Stomach (tissue), 9 donors: ENCODE data around the gene DNAAF3. TPM values are rescaled to one million over a fixed set of nuclear protein-coding genes. Genes with fewer than 3 reads are reported as not detected.

ENCODE experiments used
- DNase-seq, 2 donors: peaks; one replicate each; pipeline versions ENCODE4 v3.0.0 to v3.0.0-alpha.2; 2013 to 2019
- H3K27ac ChIP-seq, 5 donors: fragments of 200-600 bp in 4 of 5; sonication (generic) in 4 of 5; one replicate each; pipeline ENCODE4 v1.5.1; 2013 to 2019; ENCODE audit warnings: mild to moderate bottlenecking in 1 of 5, moderate library complexity in 1 of 5
- H3K27me3 ChIP-seq, 3 donors: fragments of 200-600 bp; sonication (generic); one replicate each; pipeline ENCODE4 v1.5.1; 2017 to 2019; ENCODE audit warnings: mixed run types in 1 of 3
- H3K36me3 ChIP-seq, 4 donors: fragments of 200-600 bp; sonication (generic); 1 replicate in 3 of 4; 2 replicates in 1 of 4; pipeline ENCODE4 v1.5.1; 2016 to 2019
- H3K4me1 ChIP-seq, 4 donors: fragments of 200-600 bp; sonication (generic); one replicate each; pipeline ENCODE4 v1.5.1; 2016 to 2019
- H3K4me3 ChIP-seq, 4 donors: fragments of 200-600 bp; sonication (generic) in 3 of 4; one replicate each; pipeline ENCODE4 v1.5.1; 2016 to 2019; ENCODE audit warnings: mild to moderate bottlenecking in 1 of 4
- H3K9me3 ChIP-seq, 4 donors: fragments of 200-600 bp; sonication (generic); one replicate each; pipeline ENCODE4 v1.5.1; 2016 to 2019
- EP300 ChIP-seq: sonication (generic); formaldehyde crosslinking; IDR thresholded peaks from one replicate; pipeline ENCODE4 v1.6.1; 2017; ENCODE audit warnings: antibody characterized with exemption
- POLR2A ChIP-seq, 4 donors: fragments of 450-650 bp; IDR thresholded peaks; one replicate each; pipeline ENCODE4 v1.6.1; 2016; ENCODE audit warnings: antibody characterized with exemption in 4 of 4, control low read depth in 2 of 4, mild to moderate bottlenecking in 1 of 4, moderate library complexity in 1 of 4
- POLR2AphosphoS5 ChIP-seq, 3 donors: sonication (generic); formaldehyde crosslinking; IDR thresholded peaks; one replicate each; pipeline ENCODE4 v1.6.1; 2016; ENCODE audit warnings: antibody characterized with exemption in 3 of 3
- WGBS, 5 donors: extraction: QIAGEN DNeasy Blood & Tissue Kit in 3 of 5; methylation state at CpG; one replicate each; pipeline versions ENCODE4 v1.1.5 to v1.1.7; 2013 to 2018; 5-methylcytosine and 5-hydroxymethylcytosine counted together
- intact Hi-C: fragments of 100-400 bp; cut with DNase I; formaldehyde crosslinking; loops from one replicate; pipeline ENCODE4 v1.15.1; 2023; ENCODE audit warnings: low total_unique reads
- polyA plus RNA-seq, 3 donors: library from polyadenylated mRNA; stranded (reverse); fragments of 200-250 nt; gene quantifications; one replicate each; pipeline ENCODE4 v1.2.3, GENCODE V29; 2013
- total RNA-seq, 5 donors: library from RNA; depleted of rRNA; stranded (reverse); fragments of >200 nt; gene quantifications; one replicate each; pipeline versions ENCODE4 v1.1.0 to v1.2.3, GENCODE V29; 2014 to 2016
- TF ChIP-seq, protein P1 (sequence below), 7 experiments: fragments of 450-650 bp in 4 of 7; fragments of 200-600 bp in 3 of 7; sonication (generic) in 3 of 7; IDR thresholded peaks; one replicate each; pipeline ENCODE4 v1.5.1; 2016 to 2019; ENCODE audit warnings: antibody characterized with exemption in 7 of 7, control low read depth in 2 of 7, mild to moderate bottlenecking in 1 of 7
- donor health status: healthy with polysubstance abuse.
- donor health status: Bipolar disorder and iron deficiency.
- donor health status: healthy.

DNAAF3 gene
- total and polyA plus RNA-seq, 8 donors: 0.68 to 1.9 (median 0.75) TPM; not detected in 5

DNA sequence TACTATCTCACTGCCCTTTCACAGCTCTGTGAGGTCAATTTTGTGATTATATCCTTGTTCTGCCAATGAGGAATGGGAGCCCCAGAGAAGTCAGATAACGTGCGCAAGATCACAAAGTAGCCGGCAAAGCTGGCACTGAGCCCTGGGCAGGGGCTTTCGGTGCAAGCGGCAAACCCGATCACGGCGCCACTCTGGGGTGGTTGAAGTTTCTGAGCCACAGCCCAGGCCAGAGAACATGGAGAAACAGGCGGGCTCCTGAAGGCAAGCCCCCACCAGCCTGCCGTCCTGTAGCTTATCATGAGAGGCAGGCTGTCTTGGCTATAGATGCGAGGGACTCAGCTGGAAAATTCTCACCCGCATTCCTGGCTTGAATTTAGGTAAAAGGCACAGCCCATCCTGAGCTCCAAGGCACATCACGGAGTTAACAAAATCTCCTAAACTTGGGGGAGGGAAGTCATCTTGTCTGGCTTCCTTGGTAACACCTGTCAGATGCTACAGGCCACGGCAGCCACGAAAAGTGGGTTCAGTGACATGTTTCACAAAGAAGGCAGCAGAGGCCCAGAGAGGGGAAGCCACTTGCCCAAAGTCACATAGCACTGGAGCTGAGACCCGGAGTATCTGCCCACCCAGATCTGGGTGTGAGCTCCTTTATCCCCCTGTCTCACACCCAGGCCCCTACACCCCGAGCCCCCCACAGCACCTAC lies 29.9 kb downstream of the DNAAF3 start:
- Histone ChIP-seq H3K27me3 (peaks cover 0 to 93% (median 41%) of the 10 kb centered on the region in 3 donors), H3K27ac (no peak overlapping the region), H3K4me3 (no peak overlapping the region), H3K9me3 (no peaks in the 10 kb centered on the region), H3K4me1 (peaks cover under 1 to 7% (median 4%) of the 10 kb centered on the region in 4 donors), H3K36me3 (no peaks in the 10 kb centered on the region)
- TF ChIP-seq, protein P1, sequence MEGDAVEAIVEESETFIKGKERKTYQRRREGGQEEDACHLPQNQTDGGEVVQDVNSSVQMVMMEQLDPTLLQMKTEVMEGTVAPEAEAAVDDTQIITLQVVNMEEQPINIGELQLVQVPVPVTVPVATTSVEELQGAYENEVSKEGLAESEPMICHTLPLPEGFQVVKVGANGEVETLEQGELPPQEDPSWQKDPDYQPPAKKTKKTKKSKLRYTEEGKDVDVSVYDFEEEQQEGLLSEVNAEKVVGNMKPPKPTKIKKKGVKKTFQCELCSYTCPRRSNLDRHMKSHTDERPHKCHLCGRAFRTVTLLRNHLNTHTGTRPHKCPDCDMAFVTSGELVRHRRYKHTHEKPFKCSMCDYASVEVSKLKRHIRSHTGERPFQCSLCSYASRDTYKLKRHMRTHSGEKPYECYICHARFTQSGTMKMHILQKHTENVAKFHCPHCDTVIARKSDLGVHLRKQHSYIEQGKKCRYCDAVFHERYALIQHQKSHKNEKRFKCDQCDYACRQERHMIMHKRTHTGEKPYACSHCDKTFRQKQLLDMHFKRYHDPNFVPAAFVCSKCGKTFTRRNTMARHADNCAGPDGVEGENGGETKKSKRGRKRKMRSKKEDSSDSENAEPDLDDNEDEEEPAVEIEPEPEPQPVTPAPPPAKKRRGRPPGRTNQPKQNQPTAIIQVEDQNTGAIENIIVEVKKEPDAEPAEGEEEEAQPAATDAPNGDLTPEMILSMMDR (IDR thresholded peaks at IDR 0.05): no peak
- TF ChIP-seq POLR2AphosphoS5 (IDR thresholded peaks at IDR 0.05): no peak
- no peak for TF ChIP-seq EP300
- no peak for TF ChIP-seq POLR2A (IDR thresholded peaks at IDR 0.05)
- intact Hi-C loops: no loop called here
- 33 to 73% (median 44%) methylated on average over 12 to 17 of the region's 17 CpGs for WGBS, 5 donors
- DNase-seq: peak in 1 of 2 donors; percentile 27

DNA sequence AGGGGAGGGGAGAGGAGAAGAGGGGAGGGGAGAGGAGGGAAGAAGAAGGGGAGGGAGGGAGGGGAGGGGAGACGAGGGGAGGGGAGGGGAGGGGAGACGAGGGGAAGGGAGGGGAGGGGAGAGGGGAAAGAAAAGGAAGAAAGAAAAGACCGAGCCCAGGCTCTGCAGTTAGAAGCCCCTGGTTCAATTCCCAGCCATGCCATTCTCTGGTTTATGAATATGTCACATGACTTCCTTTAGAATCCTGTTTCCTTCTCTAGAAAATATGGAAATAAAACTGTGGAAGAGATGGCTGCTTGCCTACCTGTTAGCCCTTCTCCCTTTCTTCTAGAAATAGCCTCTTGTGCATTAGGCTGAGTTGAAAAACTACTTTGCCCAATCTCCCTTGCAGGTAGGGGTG lies 31.7 kb downstream of the DNAAF3 start:
- no peak for DNase-seq
- H3K36me3 ChIP-seq: no peaks in the 10 kb centered on the region
- no peaks in the 10 kb centered on the region for H3K9me3 ChIP-seq
- intact Hi-C loops: no loop called here
- H3K4me3 ChIP-seq: no peak overlapping the region
- no peaks in the 10 kb centered on the region for H3K4me1 ChIP-seq
- TF ChIP-seq POLR2AphosphoS5 (IDR thresholded peaks at IDR 0.05): no peak
- TF ChIP-seq, protein P1 (IDR thresholded peaks at IDR 0.05): no peak
- TF ChIP-seq EP300: no peak
- no peak for TF ChIP-seq POLR2A (IDR thresholded peaks at IDR 0.05)
- no peak overlapping the region for H3K27ac ChIP-seq
- 6 to 35% (median 24%) methylated on average over 1 of the region's 3 CpGs for WGBS, 5 donors
- H3K27me3 ChIP-seq: peaks cover 0 to 80% (median 35%) of the 10 kb centered on the region in 3 donors

DNA sequence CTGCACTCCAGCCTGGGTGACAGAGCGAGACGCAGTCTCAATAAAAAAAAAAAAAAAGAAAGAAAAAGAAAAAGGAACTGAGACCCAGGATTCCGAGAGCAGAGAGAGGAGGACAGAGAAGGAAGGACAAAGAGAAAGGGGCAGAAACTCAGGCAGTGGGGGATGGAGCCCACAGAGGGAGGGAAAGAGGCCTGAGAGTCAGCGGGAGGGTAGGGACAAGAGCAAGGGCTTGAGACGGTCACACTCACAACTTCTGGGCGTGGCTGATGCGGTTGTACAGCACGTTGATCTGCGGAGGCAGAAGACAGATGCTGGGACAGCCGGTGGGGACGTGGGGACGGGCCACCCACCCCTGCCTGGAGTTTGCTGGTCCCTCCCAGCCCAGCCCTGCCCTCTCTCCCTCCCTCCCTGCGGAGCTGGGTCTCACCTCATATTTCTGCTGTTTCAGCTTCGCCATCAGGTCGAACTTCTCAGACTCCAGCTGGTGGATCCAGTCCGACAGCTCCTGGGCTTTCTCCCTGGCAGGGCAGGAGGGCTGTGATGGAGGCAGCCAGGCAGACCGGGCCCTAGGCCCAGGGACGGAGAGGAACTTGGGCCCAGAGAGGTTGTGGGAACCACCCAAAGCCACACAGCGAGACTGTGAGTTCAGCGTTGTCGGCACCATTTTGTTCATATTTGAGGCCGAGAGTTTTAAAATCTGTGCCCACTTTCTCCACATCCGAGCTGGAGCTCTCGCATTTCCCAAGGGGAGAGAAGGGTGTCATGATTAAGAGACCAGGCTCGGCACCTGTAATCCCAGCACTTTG lies 32.6 kb downstream of the DNAAF3 start:
- WGBS, 5 donors: 47 to 61% (median 51%) methylated on average over 24 to 25 of the region's 25 CpGs
- Histone ChIP-seq H3K4me1 (no peaks in the 10 kb centered on the region), H3K27me3 (peaks cover 0 to 79% (median 35%) of the 10 kb centered on the region in 3 donors), H3K9me3 (no peaks in the 10 kb centered on the region), H3K4me3 (no peak overlapping the region), H3K36me3 (no peaks in the 10 kb centered on the region), H3K27ac (no peak overlapping the region)
- TF ChIP-seq POLR2A (IDR thresholded peaks at IDR 0.05): no peak
- TF ChIP-seq, protein P1 (IDR thresholded peaks at IDR 0.05): no peak
- no peak for TF ChIP-seq EP300
- no peak for TF ChIP-seq POLR2AphosphoS5 (IDR thresholded peaks at IDR 0.05)
- DNase-seq: no peak
- intact Hi-C loops: no loop called here

DNA sequence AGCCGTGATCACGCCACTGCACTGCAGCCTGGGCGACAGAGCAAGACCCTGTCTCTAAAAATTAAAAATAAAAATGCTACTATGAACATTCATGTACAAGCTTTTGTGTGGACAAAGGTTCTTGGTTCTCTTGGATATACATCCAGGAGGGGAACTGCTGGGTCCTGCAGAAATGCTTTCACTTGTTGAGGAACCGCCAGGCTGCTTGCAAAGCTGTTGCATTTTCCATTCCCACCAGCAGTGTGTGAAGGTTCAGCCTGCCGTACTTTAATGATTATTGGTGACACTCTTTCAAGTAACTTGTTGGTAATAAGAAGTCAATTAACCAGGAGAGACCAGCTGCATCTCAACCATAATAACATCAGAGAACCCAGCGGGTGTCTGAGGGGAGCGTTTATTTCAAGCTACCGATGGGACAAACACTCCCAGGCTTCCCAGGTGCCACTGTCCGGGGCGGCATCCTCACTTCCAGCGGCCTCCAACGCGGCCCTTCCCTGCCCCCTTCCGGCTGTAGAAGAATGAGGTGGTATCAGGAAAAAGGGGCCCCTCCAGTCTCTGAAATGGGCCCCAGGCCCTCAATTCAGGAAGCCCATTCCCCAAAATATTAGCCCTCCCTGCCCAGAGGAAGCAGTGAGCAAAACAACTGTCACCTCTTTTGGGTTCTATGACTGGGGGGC lies 33.8 kb downstream of the DNAAF3 start:
- Histone ChIP-seq H3K27me3 (peaks cover 0 to 66% (median 35%) of the 10 kb centered on the region in 3 donors), H3K36me3 (no peaks in the 10 kb centered on the region), H3K4me1 (no peaks in the 10 kb centered on the region), H3K4me3 (no peak overlapping the region), H3K27ac (no peak overlapping the region), H3K9me3 (no peaks in the 10 kb centered on the region)
- DNase-seq: no peak
- intact Hi-C loops: no loop called here
- 41 to 48% (median 46%) methylated on average over 14 of the region's 14 CpGs for WGBS, 5 donors
- TF ChIP-seq, protein P1 (IDR thresholded peaks at IDR 0.05): no peak
- TF ChIP-seq EP300 (no peak), POLR2AphosphoS5 (IDR thresholded peaks at IDR 0.05) (no peak), POLR2A (IDR thresholded peaks at IDR 0.05) (no peak)
